Measurements from ENCODE around the gene TLR5.
A peak's percentile ranks its signal among the peaks of the same experiment; 100 is the strongest.
"Not testable (repeated sequence)": the region's sequence is repeated elsewhere in the genome, so short reads cannot be mapped to it uniquely, and the experiment has no call there.

The TLR5 gene

DNA sequence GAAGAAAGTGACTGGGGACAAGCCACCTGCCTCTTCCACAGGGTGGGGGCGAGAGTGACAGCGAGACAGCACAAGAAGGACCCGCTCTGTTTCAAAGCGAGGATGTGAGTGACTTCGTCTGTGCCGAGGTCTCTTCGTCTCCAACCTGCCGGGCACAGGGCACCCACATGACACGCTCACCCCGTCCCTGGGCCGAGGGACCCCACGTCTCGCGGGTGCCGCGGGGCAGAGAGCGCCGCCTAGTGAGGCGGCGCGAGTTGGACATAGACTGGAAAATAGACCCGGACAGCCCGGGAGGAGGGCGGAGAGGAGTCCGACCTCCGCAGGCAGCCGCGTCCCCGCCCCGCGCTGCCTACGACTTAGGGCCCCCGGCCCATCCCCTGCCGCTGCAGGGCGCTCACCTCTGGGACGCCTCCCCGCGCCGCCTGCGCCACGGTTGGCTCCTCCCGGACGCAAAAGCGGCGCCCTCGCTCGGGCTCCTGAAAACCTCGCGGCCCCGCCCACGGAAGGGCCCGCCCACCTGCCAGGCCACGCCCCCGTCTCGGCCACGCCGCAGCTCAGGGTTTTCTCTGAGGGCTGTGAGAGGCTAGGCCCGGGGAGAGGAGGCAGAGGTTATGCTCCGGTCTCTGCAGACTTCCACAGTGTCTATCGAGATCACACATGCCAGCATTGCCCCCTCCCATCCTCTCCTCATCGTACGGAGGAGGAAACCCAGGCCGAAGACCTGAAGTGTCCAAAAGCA is at the start of gene TLR5:
TSS of gene TLR5 (minus strand) at position 454 of the 742 bp plus-strand sequence. CDS start 30,217 bp downstream, outside the sequence.
- peak; percentile 92 for DNase-seq (ENCODE audit: low spot score)

GRCh38 chr1:223189903-223190724 is 47.1 kb upstream of the TLR5 start:
- DNase-seq (ENCODE audit: low spot score): peak; percentile 81

GRCh38 chr1:223189525-223189902 is 46.5 kb upstream of the TLR5 start:
- DNase-seq (ENCODE audit: low spot score): no peak

- no peak for DNase-seq (ENCODE audit: low spot score)
Observed at GRCh38 chr1:223188618-223189356, 45.7 kb upstream of the TLR5 start.

DNA sequence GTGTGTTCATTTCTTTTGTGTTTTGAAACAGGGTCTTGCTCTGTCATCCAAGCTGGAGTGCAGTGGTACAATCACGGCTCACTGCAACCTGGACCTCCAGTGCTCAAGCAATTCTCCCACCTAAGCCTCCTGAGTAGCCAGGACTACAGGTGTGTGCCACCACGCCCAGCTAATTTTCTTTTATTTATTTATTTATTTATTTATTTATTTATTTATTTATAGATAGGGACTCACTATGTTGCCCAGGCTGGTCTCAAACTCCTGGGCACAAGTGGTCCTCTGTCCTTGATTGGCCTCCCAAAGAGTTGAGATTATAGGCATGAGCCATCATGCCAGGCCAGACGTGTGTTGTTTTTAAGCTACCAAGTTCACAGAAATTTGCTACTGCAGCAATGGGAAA is 43.8 kb upstream of the TLR5 start:
- DNase-seq (ENCODE audit: low spot score): no peak

- DNase-seq (ENCODE audit: low spot score): peak; percentile 42
Observed at GRCh38 chr1:223183268-223183862, 40.3 kb upstream of the TLR5 start.

GRCh38 chr1:223180731-223181321 is 37.8 kb upstream of the TLR5 start:
- DNase-seq (ENCODE audit: low spot score): peak; percentile 59

- no peak for DNase-seq (ENCODE audit: low spot score)
Observed at GRCh38 chr1:223179786-223180185, 36.7 kb upstream of the TLR5 start.

- no peak for DNase-seq (ENCODE audit: low spot score)
Observed at GRCh38 chr1:223179280-223179679, 36.2 kb upstream of the TLR5 start.

- no peak for DNase-seq (ENCODE audit: low spot score)
Observed at GRCh38 chr1:223177681-223178080, 34.6 kb upstream of the TLR5 start.

- no peak for DNase-seq (ENCODE audit: low spot score)
Observed at GRCh38 chr1:223176437-223176836, 33.4 kb upstream of the TLR5 start.

DNA sequence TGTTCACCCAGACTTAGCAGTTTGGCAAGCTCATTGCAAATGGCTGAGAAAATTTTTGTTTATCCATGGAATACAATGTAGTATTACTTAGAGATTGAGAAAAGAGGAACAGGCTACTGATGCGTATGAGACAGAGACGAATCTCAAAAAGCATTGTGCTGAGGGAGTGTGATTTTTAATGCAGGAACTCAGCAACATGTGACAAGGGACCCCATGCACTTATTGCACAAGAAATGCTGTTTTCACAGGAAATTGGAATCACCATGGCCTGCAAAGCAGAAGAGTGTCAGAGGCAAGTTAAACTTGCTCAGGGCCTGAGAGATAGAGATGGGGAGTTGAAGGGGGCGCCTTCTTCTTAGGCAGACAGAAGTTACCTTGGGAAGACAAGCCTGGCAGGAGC is 32.6 kb upstream of the TLR5 start:
- no peak for DNase-seq (ENCODE audit: low spot score)

- DNase-seq (ENCODE audit: low spot score): no peak
Observed at GRCh38 chr1:223175032-223175431, 32.0 kb upstream of the TLR5 start.

DNA sequence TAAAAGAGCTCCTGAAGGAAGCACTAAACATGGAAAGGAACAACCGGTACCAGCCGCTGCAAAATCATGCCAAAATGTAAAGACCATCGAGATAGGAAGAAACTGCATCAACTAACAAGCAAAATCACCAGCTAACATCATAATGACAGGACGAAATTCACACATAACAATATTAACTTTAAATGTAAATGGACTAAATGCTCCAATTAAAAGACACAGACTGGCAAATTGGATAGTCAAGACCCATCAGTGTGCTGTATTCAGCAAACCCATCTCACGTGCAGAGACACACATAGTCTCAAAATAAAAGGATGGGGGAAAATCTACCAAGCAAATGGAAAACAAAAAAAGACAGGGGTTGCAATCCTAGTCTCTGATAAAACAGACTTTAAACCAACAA is 26.4 kb upstream of the TLR5 start:
- DNase-seq (ENCODE audit: low spot score): not testable (repeated sequence)

DNA sequence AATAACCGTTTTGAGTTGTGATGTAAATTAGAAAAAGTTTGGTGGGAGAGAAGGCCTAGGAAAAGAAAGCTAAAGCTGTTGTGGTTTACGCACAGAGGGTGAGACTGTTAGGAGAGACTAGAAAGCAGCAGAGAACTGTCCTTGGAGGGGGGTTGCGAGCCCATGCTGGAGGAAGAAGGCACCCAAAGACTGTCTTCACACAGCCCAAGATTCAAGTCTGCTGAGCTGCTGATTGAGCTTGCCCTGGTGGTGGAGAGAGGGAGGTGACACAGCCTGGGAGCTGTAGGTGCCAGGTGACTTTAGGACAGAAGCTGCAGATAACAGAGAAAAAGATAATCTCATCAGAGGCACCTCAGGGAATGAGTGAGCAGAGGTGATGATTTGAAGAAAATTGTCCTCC is 18.3 kb upstream of the TLR5 start:
- no peak for DNase-seq (ENCODE audit: low spot score)

GRCh38 chr1:223156343-223156742 is 13.3 kb upstream of the TLR5 start:
- no peak for DNase-seq (ENCODE audit: low spot score)

DNA sequence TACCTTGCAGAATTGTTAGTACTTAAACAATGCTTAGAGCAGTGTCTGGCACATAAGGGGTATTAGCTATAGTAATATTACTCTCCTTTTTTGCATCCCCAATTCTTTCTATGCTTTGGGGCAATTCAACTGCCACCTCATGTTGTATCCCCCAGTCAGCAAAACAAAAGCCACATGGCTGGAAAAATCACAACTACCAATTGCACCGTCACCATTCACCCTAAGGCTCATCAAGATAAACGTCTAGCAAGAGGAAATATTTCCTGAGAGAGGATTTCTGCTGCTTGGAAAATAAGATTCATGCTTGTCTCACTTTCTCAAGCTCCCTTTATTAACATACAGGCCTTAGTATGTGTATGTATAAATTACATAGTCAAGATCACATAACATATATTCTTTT is 12.1 kb upstream of the TLR5 start:
- DNase-seq (ENCODE audit: low spot score): no peak

DNA sequence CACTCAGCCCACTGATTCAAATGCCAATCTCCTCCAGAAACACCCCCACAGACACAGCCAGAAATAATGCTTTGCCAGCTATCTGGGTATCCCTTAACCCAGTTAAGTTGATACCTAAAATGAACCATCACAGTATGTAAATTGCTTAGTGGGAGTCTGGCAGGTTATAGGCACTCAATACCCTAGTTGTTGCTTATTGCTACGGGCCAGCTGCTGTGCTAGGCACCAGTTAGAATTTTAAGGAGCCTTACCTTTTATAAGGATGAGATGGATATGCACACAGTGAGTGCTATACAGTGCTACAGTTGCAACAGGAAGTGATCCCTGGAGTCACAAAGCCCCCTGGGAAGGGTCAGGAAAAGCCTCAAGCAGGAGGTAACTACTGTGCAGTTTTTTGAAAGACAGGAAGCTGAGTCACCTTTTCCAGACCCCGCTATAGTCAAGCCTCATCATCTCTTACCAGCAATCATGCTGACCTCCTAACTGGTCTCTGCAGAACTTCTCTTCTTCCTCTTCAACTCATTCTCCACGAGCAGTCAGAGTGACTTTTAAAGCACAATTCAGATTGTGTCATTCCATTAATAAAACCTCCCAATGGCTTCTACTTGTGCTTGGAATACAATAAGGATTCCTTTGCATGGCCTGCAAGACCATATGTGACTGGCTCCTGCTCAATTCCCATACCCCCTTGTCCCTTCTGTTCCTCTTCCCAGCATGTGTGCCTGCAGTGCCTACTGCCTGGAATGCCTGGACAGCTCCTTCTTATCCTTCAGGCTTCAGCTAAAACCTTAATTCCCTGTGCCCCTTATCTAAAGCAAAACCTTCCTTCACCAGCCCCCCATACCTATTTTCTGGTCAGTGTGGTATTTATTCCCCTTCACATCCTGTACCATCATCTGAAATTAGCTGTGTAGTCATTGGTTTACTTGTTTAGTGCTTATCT is 10.4 kb upstream of the TLR5 start:
- no peak for DNase-seq (ENCODE audit: low spot score)

- DNase-seq (ENCODE audit: low spot score): no peak
Observed at GRCh38 chr1:223152399-223152798, 9.4 kb upstream of the TLR5 start.

- no peak for DNase-seq (ENCODE audit: low spot score)
Observed at GRCh38 chr1:223150443-223150842, 7.4 kb upstream of the TLR5 start.

GRCh38 chr1:223147873-223148272 is 4.8 kb upstream of the TLR5 start:
- no peak for DNase-seq (ENCODE audit: low spot score)
